Stimulated activated CD4-positive, alpha-beta T cell treated with anti-CD3 and anti-CD28 coated beads, Interleukin-12 subunit alpha, Interleukin-12 subunit beta, amount 100 ng/mL, for 24 hours (primary cell): ENCODE measurements around the gene NAP1L1.

Experiments
- DNase-seq, 2 experiments: peaks; one replicate each; pipeline ENCODE4 v3.0.0-alpha.2; 2020; ENCODE audit warnings: low read depth in 2 of 2

NAP1L1 gene

DNA sequence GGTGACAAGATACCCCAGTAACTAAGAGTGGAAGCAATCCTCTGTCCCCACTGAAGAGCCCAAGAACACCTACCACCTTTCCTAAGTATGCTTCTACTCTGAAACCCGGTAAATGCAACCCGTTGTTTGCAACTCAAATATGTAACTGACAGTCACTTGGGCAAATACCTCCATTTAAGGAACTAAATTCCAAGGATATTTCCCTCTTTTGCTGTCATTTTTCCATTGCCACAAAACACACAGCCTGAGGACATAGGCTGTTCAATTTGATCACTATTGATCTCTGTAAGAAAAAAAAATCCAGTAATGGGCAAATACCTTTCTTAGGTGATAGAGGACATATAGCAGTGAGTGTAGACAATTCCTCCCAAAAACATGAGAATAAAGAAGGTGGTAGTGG, 46.3 kb downstream of the NAP1L1 start:
- DNase-seq: no peak

DNA sequence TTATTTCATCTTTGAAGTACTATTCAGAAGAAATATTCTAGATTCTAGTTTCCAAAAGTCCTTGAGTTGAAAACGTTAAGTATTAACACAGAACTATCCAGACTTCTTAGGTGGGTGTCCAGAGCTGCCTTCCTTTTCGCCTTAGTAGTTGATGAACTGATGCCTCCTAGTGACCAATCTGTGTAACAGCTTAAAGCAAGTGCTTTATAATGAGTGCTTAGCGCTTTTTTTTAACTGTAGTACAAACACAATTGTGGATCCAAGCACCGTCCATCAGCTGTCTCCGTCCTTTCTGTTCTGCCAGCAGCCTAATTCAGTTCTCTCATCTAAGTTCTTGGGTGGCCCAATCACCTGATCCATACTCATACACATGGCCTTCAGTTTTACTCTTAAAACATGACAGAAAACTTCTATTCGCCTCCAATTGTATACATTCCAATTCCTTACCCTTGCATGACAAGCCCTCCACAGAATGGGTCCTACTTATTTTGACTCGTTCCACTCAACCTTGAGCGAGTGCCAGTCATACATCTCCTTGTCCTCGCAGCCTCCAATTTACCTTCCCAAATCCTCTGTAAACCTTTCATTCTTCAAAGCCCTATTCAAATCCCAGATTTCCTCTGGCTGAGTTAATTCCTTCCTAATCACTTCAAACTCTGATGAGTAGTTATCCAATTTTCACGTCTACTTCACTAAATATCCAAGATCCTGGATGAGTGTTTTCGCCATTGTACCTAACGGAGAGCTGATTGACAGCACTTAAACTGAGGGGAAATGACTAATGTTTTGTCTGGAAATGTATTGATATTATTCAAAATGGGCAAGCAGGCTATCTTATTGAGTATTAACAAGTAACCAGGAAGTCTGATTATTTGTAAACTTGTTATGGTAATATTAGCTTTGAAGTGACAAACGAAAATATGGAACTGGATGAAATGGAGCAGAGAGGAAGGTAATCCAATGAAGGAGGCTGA, 47.1 kb downstream of the NAP1L1 start:
- DNase-seq: no peak

DNA sequence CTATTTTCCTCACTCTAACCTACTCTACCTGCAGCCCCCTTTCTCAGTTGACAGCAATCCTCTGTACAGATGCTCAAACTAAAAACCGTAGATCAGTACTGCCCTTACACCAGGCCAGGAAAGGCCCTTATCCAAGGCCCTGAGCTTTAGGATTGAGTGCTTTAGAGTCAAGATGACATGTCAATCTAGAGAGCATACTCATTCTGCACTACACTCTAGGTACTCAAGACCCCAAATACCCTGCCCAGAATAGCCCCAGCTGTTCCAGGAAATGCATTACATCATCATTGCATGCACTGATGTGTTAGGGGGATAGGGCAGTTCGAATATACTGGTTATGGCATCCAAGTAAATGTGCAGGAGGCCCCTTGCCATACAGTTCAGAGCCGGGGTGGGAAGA, 49.4 kb downstream of the NAP1L1 start:
- no peak for DNase-seq

DNA sequence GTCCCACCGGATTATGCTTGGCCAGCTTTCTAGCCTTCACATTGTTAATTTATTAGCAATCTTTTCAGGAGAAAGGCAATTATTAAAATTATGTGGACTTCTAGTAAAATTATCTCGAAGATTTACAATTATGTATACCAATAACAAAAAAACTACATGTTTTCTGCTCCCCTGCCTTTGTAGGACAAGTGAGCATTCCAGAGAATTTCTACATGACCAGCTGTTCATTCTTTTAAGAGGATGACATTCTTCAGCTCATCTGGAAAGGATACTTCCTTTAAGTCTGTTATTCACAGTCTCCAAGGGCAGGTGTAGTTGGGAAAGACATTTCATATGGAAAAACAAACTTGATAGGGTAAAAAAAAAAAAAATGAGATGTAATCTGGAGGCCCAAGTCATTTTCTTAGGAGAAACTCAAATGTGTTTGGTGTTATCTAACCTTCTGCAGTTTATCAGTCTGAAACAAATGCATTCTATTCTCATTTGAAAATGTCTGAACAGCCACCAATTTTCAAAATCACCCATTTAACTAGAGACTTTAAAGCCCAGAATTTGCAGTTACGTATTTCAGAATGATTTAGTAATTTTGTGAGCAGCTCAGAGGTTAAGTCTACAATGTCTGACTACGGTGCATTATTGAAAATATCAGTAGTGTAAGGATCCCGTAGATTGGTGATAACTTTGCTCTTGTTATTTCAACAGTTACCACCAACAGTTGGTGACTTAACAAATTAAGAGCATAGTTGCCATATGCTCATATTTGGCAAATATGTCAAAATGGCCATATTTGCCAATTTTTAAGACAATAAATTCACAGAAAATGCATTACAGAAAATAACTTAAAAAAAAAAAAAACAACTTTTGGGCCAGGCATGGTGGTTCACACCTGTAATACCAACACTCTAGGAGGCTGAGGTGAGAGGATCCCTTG, 51.1 kb downstream of the NAP1L1 start:
- no peak for DNase-seq

DNA sequence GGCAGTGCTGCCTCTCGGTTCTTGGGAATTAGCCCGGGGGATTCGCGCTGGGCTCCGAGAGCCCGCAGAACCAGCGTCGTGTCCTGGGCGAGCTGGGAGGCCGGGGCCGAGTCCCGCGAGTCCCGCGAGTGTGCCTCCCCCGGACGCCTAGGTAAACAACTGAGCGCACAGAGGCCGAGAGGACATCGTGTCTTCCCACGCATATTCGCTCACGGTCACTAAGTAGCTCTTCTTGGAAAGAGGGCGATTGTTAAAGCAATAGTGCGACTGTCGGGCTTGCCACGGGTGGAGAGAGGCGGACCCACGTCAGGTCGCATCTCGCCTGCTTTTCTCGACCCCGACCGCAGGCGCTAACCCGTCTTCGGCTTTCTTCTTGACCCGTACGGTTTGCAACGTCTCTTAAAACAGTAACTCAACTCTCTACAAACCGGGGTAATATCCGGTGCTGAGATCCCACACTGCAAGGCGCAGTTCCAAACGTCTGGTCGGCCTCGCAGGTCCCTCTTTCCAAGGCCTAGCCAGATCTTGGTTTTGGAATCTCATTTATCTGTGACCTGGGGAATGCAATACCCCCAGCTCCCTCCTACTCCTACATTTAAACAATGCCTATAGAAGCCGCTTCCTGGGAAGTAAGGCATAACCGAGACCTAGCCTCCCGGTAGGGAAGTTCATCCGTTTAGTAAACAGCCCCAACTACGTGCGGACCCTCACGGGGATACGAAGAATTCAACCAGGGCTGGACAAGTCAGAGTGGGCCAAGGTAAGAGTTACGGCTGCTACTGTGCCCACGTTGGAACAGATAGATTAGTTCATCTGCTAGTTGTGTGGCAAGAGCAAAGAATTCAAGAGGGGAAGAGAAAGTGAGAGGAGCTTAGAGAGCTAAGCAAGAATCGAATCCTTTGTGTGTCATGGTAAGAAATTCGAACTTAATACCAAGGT, 52.2 kb downstream of the NAP1L1 start:
- peak in 1 of 2 experiments; percentile 26 for DNase-seq

DNA sequence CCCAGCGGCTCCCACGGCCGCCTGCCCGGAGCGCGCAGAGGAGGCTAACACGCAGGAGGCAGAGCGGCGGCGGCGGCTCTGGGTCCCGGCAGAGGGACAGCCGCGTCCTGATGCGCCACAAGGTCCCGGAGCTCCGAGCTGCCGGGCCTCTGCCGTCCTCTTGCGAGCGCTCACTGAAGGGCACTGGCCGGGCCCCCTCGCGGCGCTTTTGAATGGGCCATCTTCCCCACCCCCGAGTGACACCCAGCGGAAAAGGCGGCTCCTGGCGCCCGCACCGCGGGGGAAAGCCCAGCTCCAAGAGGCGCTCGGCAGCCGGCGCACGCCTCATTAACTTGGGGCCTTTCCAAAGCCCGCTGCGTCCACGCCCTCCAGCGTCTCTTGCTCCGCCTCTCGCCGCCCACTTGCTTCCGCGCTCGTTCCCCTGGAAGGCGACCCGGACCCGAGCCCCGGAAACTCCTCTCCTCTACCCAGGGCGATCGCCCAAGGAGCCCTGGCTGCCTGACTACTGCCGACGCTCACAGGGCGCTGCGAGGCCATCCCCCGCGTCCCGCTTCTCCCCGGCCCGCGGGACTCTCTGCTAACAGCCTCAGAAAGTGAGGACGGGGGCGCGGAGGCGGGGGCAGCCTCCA, 53.0 kb downstream of the NAP1L1 start, which contains the start of gene PHLDA1:
TSS of gene PHLDA1 (minus strand) at position 363 of the 629 bp plus-strand sequence.
- DNase-seq: peak; percentile 91 to 94

DNA sequence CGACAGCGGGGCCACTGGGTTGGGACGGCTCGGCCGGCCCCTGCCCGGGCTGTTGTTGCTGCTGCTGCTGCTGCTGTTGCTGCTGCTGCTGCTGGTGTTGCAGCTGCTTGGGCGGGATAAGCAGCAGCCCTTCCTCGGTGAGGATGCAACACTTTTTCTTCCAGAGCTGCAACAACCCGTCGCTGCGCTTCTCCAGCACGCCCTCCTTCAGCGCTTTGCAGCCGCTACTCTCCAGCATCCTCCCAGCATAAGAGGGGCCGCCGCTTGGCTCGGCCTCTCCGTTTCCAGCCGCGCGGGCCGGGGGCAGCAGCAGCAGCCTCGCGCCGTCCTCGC, 53.4 kb downstream of the NAP1L1 start:
- no peak for DNase-seq

DNA sequence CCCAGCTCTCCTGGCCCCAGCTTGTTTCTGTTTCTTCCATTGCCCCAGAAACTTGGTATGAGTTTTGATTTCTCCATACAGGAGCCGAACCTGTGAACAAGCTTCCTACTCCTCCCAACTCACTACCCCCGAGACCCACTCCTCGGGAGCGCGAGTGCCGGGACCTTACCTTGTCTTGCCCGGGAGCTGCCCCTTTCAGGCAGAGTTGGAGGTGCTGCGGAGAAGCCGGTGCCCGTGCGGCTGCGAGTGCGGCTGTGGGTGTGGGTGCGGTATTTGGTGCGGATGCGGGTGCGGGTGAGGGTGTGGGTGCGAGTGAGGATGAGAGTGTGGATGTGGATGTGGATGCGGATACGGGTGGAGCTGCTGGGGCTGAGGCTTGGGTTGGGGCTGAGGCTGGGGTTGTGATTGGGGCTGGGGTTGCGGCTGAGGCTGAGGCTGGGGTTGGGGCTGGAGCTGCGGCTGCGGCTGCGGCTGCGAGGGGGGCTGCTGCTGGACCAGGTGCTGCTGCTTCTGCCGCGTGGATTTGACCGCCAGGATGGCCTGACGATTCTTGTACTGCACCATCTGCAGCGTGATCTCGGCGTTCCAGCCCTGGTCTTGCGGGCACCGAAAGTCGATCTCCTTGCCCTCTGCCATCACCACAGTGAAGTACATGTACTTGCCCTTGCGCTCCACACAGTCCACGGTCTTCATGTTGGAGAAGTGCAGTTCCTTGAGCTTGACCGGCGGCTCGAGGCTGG, 54.0 kb downstream of the NAP1L1 start:
- peak in 1 of 2 experiments; percentile 48 for DNase-seq

DNA sequence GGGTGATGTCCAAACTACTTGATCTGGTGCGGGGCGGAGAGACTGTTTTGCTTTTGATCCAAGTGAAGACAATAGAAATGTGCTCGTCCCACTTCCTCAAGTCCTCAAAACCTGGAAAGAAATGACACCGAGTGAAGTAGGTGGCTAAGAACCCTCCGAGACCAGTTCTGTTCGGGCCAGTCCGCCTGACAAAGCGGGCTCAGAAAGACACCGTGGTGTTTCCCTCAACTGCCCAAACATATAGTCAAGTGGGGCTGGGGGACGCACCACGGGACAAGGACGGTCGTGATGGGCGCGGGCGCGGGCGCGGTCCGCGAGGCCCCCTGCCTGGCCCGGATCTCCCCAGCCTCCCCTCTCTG, 54.5 kb downstream of the NAP1L1 start:
- DNase-seq: no peak

DNA sequence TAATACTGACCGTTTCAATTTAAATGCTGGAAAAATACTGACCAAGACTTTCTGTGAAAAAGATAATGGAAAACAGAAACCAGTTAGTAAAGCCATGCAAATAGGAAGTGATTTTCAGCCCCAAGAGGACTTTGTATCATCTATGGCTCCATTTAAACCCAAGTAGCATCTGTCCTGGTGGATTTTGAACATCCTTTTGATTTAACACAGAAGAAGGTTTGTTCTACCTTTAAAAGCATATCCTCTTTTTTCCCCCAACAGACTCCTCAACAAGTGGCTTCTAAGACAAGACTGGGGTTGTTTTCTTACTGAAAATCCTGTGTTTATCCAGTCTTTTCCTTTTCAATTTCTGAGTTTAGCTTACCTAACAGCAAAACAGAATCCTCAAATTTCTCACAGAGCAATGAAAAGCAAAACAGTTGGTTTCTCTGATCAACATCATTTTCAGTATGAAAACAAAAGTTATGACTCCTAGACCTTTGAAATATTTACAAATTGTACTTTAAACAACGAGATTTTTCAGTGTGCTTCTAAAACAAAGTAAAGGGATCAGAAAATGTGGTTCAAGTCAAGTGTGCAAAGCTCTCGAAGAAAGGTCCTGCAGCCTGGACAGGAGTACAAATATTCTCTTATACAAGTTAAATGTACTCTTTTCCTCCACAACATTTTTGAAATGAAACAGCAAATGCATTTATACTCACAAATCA, 55.8 kb downstream of the NAP1L1 start:
- DNase-seq: no peak

DNA sequence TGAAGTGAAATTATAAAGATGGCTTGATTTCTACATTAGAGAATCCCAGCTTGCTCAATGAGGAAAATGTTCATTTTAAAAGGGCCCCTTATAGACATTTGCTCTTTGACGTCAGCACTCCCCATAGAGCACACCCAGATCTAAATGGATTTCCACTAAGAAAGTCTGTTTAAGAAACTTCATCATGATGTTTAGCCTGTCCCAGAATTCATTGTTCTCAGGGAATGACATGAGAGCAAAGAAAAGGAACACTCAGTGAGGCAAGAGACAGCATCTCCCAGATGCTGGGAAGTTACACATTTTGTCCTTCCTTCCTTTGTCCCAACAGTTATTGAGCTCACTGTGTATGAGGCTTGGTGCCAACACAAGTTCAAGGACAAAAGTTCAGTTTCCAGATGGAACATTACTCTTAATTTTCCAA, 57.8 kb downstream of the NAP1L1 start:
- DNase-seq: no peak

DNA sequence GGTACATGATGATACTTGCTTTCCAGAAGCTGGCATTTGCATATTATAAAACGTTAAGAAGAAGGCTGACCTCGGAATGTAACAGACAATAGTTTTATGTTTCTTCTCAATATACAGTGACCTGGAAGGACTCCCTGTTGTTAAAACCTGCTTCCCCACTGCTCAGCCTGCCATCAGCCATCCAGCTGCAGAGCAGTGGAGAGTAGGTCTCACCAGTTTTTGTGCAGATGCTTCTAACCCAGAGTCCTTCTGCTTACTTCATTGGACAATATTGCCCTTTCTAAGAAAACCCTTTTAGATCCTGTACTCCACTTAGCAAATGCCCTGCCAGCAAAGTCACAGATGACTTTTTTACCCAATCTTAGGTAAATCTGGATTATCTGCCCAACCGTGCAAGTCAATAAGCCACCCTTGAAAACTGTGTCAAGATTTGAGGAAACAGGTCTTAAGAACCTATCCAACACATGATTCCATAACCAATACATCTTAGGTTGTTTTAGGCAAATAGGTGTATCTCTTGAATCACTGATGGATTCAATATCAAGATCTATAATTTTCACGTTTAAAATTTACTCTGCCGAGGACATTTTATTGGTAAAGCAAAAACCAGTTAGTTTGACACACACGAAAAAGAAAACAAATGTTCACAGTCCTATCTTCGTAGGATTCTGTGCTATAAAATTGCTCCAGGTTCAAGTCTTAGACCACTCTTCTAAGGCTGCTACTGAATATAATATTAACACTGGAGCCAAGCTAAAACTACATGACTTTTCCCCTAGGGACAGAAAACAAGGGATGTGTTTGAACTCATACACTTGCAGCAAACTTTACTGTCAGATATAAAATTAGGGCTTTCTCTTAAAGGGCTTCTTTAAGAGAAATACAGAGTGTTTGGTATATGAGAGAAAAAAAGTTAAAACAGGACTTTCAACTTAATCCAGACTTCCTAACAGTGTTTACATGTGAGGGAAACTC, 58.6 kb downstream of the NAP1L1 start:
- no peak for DNase-seq

DNA sequence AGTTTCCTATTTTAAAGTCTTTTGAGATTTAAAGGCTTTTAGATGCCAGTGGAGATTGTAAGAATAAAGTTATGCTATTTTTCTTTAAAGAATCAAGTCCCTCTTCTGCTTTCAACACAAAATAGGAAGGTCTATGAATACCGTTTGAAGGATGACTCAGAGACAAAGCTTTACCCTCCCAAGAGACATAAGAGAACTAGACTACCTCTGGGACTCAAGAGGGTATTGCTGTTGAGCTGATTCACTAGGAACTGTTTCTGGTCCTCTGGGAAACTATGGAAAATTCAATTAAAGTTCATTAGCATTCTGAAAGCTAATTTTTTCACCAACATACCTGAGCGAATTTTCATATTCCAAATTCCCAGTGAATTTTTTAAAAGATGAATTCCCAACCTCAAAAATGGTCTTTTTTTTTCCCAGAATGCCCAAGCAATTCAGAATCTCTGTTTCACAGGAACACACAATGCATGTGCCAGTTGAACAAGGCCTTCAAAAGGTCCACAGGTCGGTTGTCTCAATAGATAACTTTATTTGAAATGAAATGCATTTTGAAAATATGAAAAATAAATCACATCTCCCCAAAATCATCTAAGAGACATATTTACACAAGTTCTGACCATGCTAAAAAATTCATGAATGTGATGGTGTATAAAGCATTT, 59.4 kb downstream of the NAP1L1 start:
- no peak for DNase-seq

DNA sequence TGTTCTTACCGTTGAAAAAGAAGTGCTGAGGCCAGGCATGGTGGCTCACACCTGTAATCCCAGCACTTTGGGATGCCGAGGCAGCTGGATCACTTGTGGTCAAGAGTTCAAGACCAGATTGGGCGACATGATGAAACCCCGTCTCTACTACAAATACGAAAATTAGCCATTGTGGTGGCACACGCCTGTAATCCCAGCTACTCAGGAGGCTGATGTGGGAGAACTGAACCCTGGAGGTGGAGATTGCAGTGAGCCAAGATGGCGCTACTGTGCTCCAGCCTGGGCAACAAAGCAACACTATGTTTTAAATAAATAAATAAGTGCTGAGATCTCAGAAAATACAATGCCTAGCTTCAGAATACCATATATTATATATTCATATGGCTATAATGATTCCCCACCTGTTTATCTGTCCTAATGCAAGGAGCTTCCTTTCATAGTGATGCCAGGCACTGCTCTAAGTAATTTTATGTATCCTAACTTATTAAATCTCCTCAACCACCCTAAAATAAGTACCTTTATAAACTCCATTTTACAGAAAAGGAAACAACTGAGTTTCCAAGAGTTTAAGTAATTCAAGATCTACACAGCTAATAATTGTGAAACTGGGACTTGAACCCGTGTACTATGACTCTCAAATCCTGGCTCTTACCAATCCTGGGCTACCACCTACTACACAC, 60.2 kb downstream of the NAP1L1 start:
- no peak for DNase-seq

DNA sequence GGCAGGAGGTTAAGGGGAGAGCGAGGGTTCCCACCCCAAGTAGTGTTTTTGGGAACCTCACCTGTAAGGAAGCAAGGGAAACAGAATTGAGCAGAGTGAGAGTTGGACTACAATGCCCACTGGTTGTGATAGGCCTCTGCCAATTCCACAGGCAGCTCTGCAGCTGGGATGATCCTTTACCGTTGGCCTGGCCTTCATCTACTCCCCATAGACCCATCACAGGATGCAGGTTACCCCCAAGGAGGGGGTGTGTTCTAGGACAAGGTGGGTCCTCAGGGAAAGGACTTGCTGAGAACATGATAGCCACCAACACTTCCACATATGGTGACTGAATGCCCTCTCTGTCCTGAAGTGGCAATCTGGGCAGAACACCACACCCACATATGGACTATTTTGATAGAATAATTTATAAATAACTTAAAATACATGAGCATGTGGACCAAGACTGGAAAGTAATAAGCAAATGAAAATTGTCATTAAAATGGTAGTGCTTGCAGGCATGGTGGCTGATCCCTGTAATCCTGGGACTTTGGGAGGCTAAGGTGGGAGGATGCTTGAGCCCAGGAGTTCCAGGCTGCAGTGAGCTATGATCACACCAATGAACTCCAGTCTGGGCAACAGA, 61.3 kb downstream of the NAP1L1 start:
- DNase-seq: no peak

DNA sequence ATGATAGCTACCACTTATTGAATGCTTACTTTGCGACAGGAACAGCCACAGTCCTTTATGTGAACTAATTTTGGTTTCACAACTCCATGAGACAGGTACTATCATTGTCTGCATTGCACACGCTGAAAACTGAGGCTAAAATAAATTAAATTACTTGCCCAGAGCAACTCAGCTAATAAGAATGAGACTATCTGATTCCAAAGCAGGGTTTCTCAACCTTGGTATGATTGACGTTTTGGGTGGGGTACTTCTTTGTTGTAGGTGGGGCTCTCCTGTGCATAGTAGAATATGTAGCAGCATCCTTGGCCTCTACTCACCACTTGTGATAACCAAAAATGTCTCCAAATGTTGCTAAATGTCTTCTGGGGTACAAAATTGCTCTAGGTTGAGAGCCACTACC, 62.0 kb downstream of the NAP1L1 start:
- no peak for DNase-seq
